HepG2 (cell line): ENCODE results near the gene SIK3. TPM values are rescaled to one million over a fixed set of nuclear protein-coding genes. Genes with fewer than 3 reads are reported as not detected.
A peak's percentile ranks its signal among the peaks of the same experiment; 100 is the strongest.

Source experiments
- ATAC-seq: fragments of 200-7000 bp; cut with Tn5 transposase; 3 replicates; pipeline ENCODE4 v1.9.1; 2020; ENCODE audit warnings: mild to moderate bottlenecking, moderate library complexity
- BruUV-seq: library from RNA; stranded (reverse); fragments of 400-500 nt; replicated peaks from 2 replicates; lab custom pipeline; 2021; lab: Mats Ljungman, UMichigan
- CTCF ChIA-PET: fragments of 300-600 bp; formaldehyde crosslinking; extraction: SDS; loops from one replicate; lab custom pipeline; 2021; ENCODE audit warnings: low total read pairs, inconsistent platforms, low intra/inter-chr PET ratio; lab: Yijun Ruan, JAX
- POLR2A ChIA-PET: fragments of 350-600 bp; sonication (Branson Sonifier 250); formaldehyde crosslinking; loops from one replicate; lab custom pipeline; 2020; ENCODE audit warnings: antibody characterized with exemption, inconsistent platforms; lab: Yijun Ruan, JAX
- DNase-seq: peaks from one replicate; pipeline ENCODE4 v3.0.0-alpha.2; 2015; ENCODE audit warnings: low spot score
- FAIRE-seq: peaks from 3 replicates; lab custom pipeline; 2011; peaks lifted over from hg19 to GRCh38; lab: Jason Lieb, UNC
- H2AFZ ChIP-seq: one replicate; pipeline ENCODE4 v1.6.1; 2011; ENCODE audit warnings: low read length, inconsistent platforms
- H3K27ac ChIP-seq: fragments of 300-600 bp; 3 replicates; pipeline ENCODE4 v1.8.0; 2011; ENCODE audit warnings: mixed run types, mild to moderate bottlenecking, mixed read lengths, low read length, inconsistent platforms; ENCODE audit not compliant: insufficient read depth; ENCODE audit errors: extremely low read length
- H3K27me3 ChIP-seq, 2 experiments: fragments of 200-600 bp in 1 of 2; 2 replicates in 1 of 2; 3 replicates in 1 of 2; pipeline versions ENCODE4 v1.6.0 to v1.8.0; 2011; ENCODE audit warnings: low read length in 2 of 2, mild to moderate bottlenecking in 2 of 2, moderate library complexity in 2 of 2, inconsistent platforms in 1 of 2; ENCODE audit not compliant: insufficient read depth in 2 of 2, control insufficient read depth in 1 of 2
- H3K36me3 ChIP-seq, 2 experiments: fragments of 200-600 bp in 1 of 2; replicated peaks in 1 of 2; 2 replicates in 1 of 2; 3 replicates in 1 of 2; pipeline versions ENCODE4 v1.5.1 to v1.8.0; 2011; ENCODE audit warnings: low read length in 2 of 2, inconsistent platforms in 1 of 2; ENCODE audit not compliant: insufficient read depth in 2 of 2, control insufficient read depth in 1 of 2
- H3K4me1 ChIP-seq: 2 replicates; pipeline ENCODE4 v1.5.1; 2012; ENCODE audit warnings: low read length, inconsistent platforms; ENCODE audit not compliant: insufficient read depth
- H3K4me2 ChIP-seq: 2 replicates; pipeline ENCODE4 v1.6.0; 2011; ENCODE audit warnings: low read depth, low read length, inconsistent platforms
- H3K4me3 ChIP-seq, 3 experiments: fragments of 200-600 bp in 1 of 3; sonication (generic), shearing (Covaris generic) in 1 of 3; replicated peaks in 1 of 3; 2 replicates each; pipeline ENCODE4 v1.5.1; 2011 to 2016; ENCODE audit warnings: low read length in 3 of 3, inconsistent platforms in 2 of 3, low read depth in 2 of 3, mild to moderate bottlenecking in 2 of 3, control low read depth in 1 of 3, mixed read lengths in 1 of 3; ENCODE audit not compliant: insufficient read depth in 1 of 3
- H3K79me2 ChIP-seq: one replicate; pipeline ENCODE4 v1.6.1; 2011; ENCODE audit warnings: low read length, inconsistent platforms; ENCODE audit not compliant: insufficient read depth
- H3K9ac ChIP-seq: 2 replicates; pipeline ENCODE4 v1.6.0; 2011; ENCODE audit warnings: mild to moderate bottlenecking, low read depth, low read length, inconsistent platforms; ENCODE audit not compliant: insufficient read depth
- H3K9me3 ChIP-seq: 2 replicates; pipeline ENCODE4 v1.5.1; 2012; ENCODE audit warnings: mild to moderate bottlenecking, low read length
- H4K20me1 ChIP-seq: 2 replicates; pipeline ENCODE4 v1.6.0; 2011; ENCODE audit warnings: inconsistent platforms, mild to moderate bottlenecking, low read length, moderate library complexity; ENCODE audit not compliant: insufficient read depth
- CENPT ChIP-seq: sonication (generic); formaldehyde crosslinking; IDR thresholded peaks from 2 replicates; pipeline ENCODE4 v1.8.0; 2022; ENCODE audit warnings: low read depth, mild to moderate bottlenecking, moderate library complexity, missing genetic modification reagents
- CHD2 ChIP-seq: IDR thresholded peaks from 2 replicates; pipeline ENCODE4 v1.6.1; 2011; ENCODE audit warnings: low read depth, low read length, improper control_type of control experiment
- KDM2A ChIP-seq: sonication (generic); formaldehyde crosslinking; IDR thresholded peaks from 2 replicates; pipeline ENCODE4 v1.4.0; 2020; ENCODE audit warnings: low read depth, missing genetic modification reagents, borderline replicate concordance
- MYC ChIP-seq: sonication (generic); formaldehyde crosslinking; IDR thresholded peaks from 2 replicates; pipeline ENCODE4 v1.9.0; 2021; ENCODE audit warnings: missing genetic modification reagents, borderline replicate concordance
- U2AF1 ChIP-seq: fragments of 200-400 bp; formaldehyde crosslinking; optimal IDR thresholded peaks from 2 replicates; pipeline ENCODE3; 2017; ENCODE audit warnings: mild to moderate bottlenecking, low read depth, low read length
- ZNF446 ChIP-seq: sonication (generic); formaldehyde crosslinking; IDR thresholded peaks from 2 replicates; pipeline ENCODE4 v1.5.0; 2020; ENCODE audit warnings: mild to moderate bottlenecking, missing genetic modification reagents
- ZNF616 ChIP-seq: sonication (generic); formaldehyde crosslinking; IDR thresholded peaks from 2 replicates; pipeline ENCODE4 v1.5.0; 2020; ENCODE audit warnings: low read depth, mild to moderate bottlenecking, missing genetic modification reagents
- ZNF777 ChIP-seq: sonication (generic); formaldehyde crosslinking; IDR thresholded peaks from 2 replicates; pipeline ENCODE4 v1.4.0; 2020; ENCODE audit warnings: missing genetic modification reagents
- WGBS: methylation state at CpG from one replicate; pipeline ENCODE4 v1.1.6; 2017; ENCODE audit warnings: low lambda C conversion rate; 5-methylcytosine and 5-hydroxymethylcytosine counted together
- in situ Hi-C: cut with HindIII; loops from 2 replicates; pipeline ENCODE4 v1.10.0; 2017; ENCODE audit warnings: low pct_unique_long_range_greater_than_20kb; ENCODE audit not compliant: extremely low pct_ligation_motif_present
- intact Hi-C: fragments of 100-400 bp; cut with micrococcal nuclease; formaldehyde crosslinking; loops from one replicate; pipeline ENCODE4 v1.10.0; 2022; ENCODE audit not compliant: unreplicated experiment
- polyA plus RNA-seq, 8 experiments: library from polyadenylated mRNA; depleted of rRNA in 3 of 8; stranded (reverse) in 7 of 8; unstranded in 1 of 8; fragments of >200 nt; fragmentation: Illumina TruSeq in 4 of 8; extraction: Trizol in 4 of 8; gene quantifications; 2 replicates each; pipeline versions ENCODE4 v1.2.1 to v1.2.3, GENCODE V29; 2011 to 2016; ENCODE audit warnings: low read depth in 4 of 8, missing spikeins in 1 of 8, mixed read lengths in 1 of 8; ENCODE audit not compliant: insufficient read depth in 1 of 8
- total RNA-seq, 5 experiments: library from RNA; depleted of rRNA; stranded (reverse); fragments of >200 nt; fragmentation: Illumina TruSeq; extraction: Trizol; gene quantifications; 2 replicates each; pipeline ENCODE4 v1.2.3, GENCODE V29; 2016; ENCODE audit warnings: low read depth in 1 of 5
- TF ChIP-seq, protein P1 (sequence below): sonication (generic); formaldehyde crosslinking; IDR thresholded peaks from 2 replicates; pipeline ENCODE4 v1.5.0; 2020; ENCODE audit warnings: mild to moderate bottlenecking, missing genetic modification reagents, borderline replicate concordance
- TF ChIP-seq, protein P2 (sequence below): sonication (generic); formaldehyde crosslinking; IDR thresholded peaks from 2 replicates; pipeline ENCODE4 v1.5.1; 2020; ENCODE audit warnings: missing genetic modification reagents, mild to moderate bottlenecking, borderline replicate concordance
- TF ChIP-seq, protein P3 (sequence below): sonication (generic); formaldehyde crosslinking; conservative IDR thresholded peaks from 2 replicates; pipeline ENCODE4 v1.8.0; 2022; ENCODE audit warnings: mild to moderate bottlenecking, moderate library complexity, missing genetic modification reagents
- TF ChIP-seq, protein P4 (sequence below): sonication (generic); formaldehyde crosslinking; IDR thresholded peaks from 2 replicates; pipeline ENCODE4 v1.8.0; 2022; ENCODE audit warnings: mild to moderate bottlenecking, missing genetic modification reagents, borderline replicate concordance

Gene SIK3
- total and polyA plus RNA-seq, 2 of the 13 experiments (the other 11 are each of a cell fraction or from before 2014, with no cell fraction given) = 5.7 to 9.8 TPM

DNA sequence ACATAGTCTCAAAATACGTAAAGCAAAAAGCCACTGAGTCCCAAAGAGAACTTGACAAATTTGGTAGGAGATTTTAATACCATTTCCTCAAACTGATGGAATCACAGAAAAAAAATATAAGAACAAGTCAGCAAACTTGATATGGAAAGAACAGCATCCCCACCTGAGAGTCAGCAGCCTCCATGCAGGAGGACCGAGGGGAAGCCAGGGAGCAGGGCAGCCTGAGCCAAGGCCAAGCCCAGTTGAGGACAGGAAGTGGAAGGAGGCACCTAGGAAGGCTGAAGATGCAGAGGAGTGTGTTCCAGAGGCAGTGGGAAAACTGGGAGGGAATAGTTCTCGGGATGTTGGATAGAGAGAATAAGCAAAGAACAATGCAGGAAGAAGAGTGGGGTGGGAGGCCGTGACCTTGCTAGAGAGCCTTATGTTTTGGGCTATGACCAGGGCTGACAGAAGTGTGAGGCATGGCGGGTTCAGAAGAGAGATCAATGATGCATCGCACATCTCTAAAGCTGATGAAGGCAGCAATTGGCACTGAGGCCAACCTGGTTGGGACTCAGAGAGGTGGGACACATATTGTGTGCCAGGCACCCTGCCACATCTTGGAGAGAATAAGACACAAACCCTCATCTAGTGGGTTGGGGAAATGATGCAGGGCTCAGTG, 290.5 kb downstream of the SIK3 start:
- Histone ChIP-seq H3K79me2 (no peaks in the 10 kb centered on the region), H3K4me2 (peak overlapping the region; percentile 84), H3K27ac (peak overlapping the region; percentile 98), H3K9ac (peak overlapping the region; percentile 51), H3K27me3 (no peaks in the 10 kb centered on the region), H3K9me3 (no peaks in the 10 kb centered on the region), H3K4me3 (peak overlapping the region in 1 of 3 experiments; percentile 29; a peak in 1 of 6 replicates), H4K20me1 (no peaks in the 10 kb centered on the region), H3K4me1 (peaks cover 78% of the 10 kb centered on the region), H2AFZ (no peak overlapping the region), H3K36me3 (no peaks in the 10 kb centered on the region)
- no TSS peak for BruUV-seq
- no peak for FAIRE-seq
- ATAC-seq = no peak
- no peak for DNase-seq
- in situ Hi-C loops (no loop called here), intact Hi-C loops (loop anchor here (1.0 kb wide), 2 partner anchors 15 to 22 kb away; partner anchors contain the start of gene APOC3)
- POLR2A ChIA-PET = interaction anchor here (0.9 to 8.5 kb wide), 12 partner anchors 8 to 289 kb away, joined by 3 to 778 read pairs (median 6); partner anchors contain the start of genes APOA1, APOA4, APOA5 and APOC3
- CTCF ChIA-PET = no interaction called here
- WGBS = 46% methylated on average over 6 of the region's 6 CpGs
- TF ChIP-seq KDM2A (0 out of 2 replicates have a peak, but pooled peaks have one; percentile 24), U2AF1 (no peak), ZNF616 (CRISPR knock-in tag) (peak; percentile 77; the same call in 1 of the 2 replicates), ZNF446 (CRISPR knock-in tag) (no peak), ZNF777 (CRISPR knock-in tag) (no peak), CENPT (no peak), CHD2 (no peak), MYC (CRISPR knock-in tag) (peak; percentile 45; the same call in 1 of the 2 replicates)
- TF ChIP-seq, protein P1, sequence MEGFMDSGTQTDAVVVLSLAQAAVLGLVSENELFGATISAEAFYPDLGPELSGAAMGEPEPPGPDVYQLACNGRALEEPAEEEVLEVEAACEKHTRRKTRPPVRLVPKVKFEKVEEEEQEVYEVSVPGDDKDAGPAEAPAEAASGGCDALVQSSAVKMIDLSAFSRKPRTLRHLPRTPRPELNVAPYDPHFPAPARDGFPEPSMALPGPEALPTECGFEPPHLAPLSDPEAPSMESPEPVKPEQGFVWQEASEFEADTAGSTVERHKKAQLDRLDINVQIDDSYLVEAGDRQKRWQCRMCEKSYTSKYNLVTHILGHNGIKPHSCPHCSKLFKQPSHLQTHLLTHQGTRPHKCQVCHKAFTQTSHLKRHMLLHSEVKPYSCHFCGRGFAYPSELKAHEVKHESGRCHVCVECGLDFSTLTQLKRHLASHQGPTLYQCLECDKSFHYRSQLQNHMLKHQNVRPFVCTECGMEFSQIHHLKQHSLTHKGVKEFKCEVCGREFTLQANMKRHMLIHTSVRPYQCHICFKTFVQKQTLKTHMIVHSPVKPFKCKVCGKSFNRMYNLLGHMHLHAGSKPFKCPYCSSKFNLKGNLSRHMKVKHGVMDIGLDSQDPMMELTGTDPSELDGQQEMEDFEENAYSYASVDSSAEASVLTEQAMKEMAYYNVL = no peak
- TF ChIP-seq, protein P2, sequence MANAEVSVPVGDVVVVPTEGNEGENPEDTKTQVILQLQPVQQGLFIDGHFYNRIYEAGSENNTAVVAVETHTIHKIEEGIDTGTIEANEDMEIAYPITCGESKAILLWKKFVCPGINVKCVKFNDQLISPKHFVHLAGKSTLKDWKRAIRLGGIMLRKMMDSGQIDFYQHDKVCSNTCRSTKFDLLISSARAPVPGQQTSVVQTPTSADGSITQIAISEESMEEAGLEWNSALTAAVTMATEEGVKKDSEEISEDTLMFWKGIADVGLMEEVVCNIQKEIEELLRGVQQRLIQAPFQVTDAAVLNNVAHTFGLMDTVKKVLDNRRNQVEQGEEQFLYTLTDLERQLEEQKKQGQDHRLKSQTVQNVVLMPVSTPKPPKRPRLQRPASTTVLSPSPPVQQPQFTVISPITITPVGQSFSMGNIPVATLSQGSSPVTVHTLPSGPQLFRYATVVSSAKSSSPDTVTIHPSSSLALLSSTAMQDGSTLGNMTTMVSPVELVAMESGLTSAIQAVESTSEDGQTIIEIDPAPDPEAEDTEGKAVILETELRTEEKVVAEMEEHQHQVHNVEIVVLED (CRISPR knock-in tag) = 0 out of 2 replicates have a peak, but pooled peaks have one; percentile 2
- TF ChIP-seq, protein P3, sequence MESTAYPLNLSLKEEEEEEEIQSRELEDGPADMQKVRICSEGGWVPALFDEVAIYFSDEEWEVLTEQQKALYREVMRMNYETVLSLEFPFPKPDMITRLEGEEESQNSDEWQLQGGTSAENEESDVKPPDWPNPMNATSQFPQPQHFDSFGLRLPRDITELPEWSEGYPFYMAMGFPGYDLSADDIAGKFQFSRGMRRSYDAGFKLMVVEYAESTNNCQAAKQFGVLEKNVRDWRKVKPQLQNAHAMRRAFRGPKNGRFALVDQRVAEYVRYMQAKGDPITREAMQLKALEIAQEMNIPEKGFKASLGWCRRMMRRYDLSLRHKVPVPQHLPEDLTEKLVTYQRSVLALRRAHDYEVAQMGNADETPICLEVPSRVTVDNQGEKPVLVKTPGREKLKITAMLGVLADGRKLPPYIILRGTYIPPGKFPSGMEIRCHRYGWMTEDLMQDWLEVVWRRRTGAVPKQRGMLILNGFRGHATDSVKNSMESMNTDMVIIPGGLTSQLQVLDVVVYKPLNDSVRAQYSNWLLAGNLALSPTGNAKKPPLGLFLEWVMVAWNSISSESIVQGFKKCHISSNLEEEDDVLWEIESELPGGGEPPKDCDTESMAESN (CRISPR knock-in tag) = no peak
- TF ChIP-seq, protein P4, sequence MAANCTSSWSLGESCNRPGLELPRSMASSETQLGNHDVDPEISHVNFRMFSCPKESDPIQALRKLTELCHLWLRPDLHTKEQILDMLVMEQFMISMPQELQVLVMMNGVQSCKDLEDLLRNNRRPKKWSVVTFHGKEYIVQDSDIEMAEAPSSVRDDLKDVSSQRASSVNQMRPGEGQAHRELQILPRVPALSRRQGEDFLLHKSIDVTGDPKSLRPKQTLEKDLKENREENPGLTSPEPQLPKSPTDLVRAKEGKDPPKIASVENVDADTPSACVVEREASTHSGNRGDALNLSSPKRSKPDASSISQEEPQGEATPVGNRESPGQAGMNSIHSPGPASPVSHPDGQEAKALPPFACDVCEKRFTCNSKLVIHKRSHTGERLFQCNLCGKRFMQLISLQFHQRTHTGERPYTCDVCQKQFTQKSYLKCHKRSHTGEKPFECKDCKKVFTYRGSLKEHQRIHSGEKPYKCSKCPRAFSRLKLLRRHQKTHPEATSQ (CRISPR knock-in tag) = no peak
